Measurements from ENCODE around the gene GATD1.

DNA sequence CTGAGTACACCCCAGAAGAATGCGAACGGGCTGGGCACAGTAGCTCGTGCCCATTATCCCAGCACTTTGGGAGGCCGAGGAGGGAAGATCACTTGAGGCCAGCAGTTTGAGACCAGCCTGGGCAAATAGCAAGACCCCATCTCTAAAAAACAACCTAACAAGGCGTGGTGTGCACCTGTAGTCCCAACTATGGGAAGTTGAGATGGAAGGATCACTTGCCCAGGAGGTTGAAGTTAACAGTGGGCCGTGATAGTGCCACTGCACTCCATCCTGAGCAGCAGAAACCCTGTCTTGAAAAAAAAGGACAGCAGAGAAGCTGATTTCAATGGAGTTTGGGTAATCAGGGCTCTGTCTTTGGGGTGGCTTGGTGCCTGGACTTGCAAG lies 35.8 kb upstream of the GATD1 start:
- TF ChIP-seq YY1 (IDR thresholded peaks at IDR 0.05; ENCODE audit: low read depth) (no peak), EGR1 (IDR thresholded peaks at IDR 0.05) (no peak), USF1 (IDR thresholded peaks at IDR 0.05) (no peak), RAD21 (IDR thresholded peaks at IDR 0.05; ENCODE audit: low read depth) (no peak), NFIC (IDR thresholded peaks at IDR 0.05) (no peak), EP300 (IDR thresholded peaks at IDR 0.05; ENCODE audit: borderline replicate concordance) (no peak)
